Esophagus squamous epithelium (tissue), 5 donors: Measurements from ENCODE around the gene CNKSR3. TPM values are rescaled to one million over a fixed set of nuclear protein-coding genes. Genes with fewer than 3 reads are reported as not detected.

Experiments
- DNase-seq: peaks from one replicate; lab custom pipeline; 2025; lab: John Stamatoyannopoulos, UW
- H3K27ac ChIP-seq, 4 donors: fragments of 200-600 bp; sonication (generic); one replicate each; pipeline ENCODE4 v1.5.1; 2016 to 2019; ENCODE audit warnings: mild to moderate bottlenecking in 1 of 4
- H3K27me3 ChIP-seq, 4 donors: fragments of 200-600 bp; sonication (generic); 1 replicate in 3 of 4; 2 replicates in 1 of 4; pipeline versions ENCODE4 v1.5.1 to v1.6.0; 2017 to 2021; ENCODE audit warnings: antibody characterized with exemption in 1 of 4
- H3K36me3 ChIP-seq, 3 donors: fragments of 200-600 bp; sonication (generic); one replicate each; pipeline ENCODE4 v1.5.1; 2016 to 2019
- H3K4me1 ChIP-seq, 3 donors: fragments of 200-600 bp; sonication (generic); one replicate each; pipeline ENCODE4 v1.5.1; 2017 to 2019
- H3K4me3 ChIP-seq, 4 donors: fragments of 200-600 bp; sonication (generic); 1 replicate in 3 of 4; 2 replicates in 1 of 4; pipeline ENCODE4 v1.5.1; 2016 to 2019; ENCODE audit warnings: mild to moderate bottlenecking in 2 of 4, moderate library complexity in 1 of 4
- H3K9me3 ChIP-seq, 3 donors: fragments of 200-600 bp; sonication (generic); one replicate each; pipeline ENCODE4 v1.5.1; 2016 to 2019
- POLR2A ChIP-seq, 4 donors: fragments of 450-650 bp; IDR thresholded peaks; one replicate each; pipeline ENCODE4 v1.6.1; 2017; ENCODE audit warnings: antibody characterized with exemption in 4 of 4, mild to moderate bottlenecking in 4 of 4, moderate library complexity in 3 of 4
- WGBS, 2 donors: methylation state at CpG; one replicate each; pipeline ENCODE4 v1.1.5; 2018; 5-methylcytosine and 5-hydroxymethylcytosine counted together
- intact Hi-C: fragments of 100-400 bp; cut with DNase I; formaldehyde crosslinking; loops from one replicate; pipeline ENCODE4 v1.15.0; 2022
- total RNA-seq, 4 donors: library from RNA; depleted of rRNA; stranded (reverse); fragments of >200 nt; gene quantifications; one replicate each; pipeline ENCODE4 v1.1.0, GENCODE V29; 2016
- TF ChIP-seq, protein P1 (sequence below), 6 experiments: fragments of 450-650 bp in 4 of 6; fragments of 200-600 bp in 2 of 6; sonication (generic) in 2 of 6; IDR thresholded peaks; one replicate each; pipeline ENCODE4 v1.5.1; 2016 to 2019; ENCODE audit warnings: antibody characterized with exemption in 6 of 6, mild to moderate bottlenecking in 4 of 6, moderate library complexity in 4 of 6
- donor health status: DM: yes; HTN: yes; CAD: no.

The CNKSR3 gene
- total RNA-seq, 4 donors from 2014 or later: 10.2 to 18.8 (median 13.8) TPM

GRCh38 chr6:154414021-154414813 is 96.3 kb downstream of the CNKSR3 start:
- H3K27me3 ChIP-seq: no peaks in the 10 kb centered on the region
- H3K27ac ChIP-seq: no peak overlapping the region
- no peaks in the 10 kb centered on the region for H3K9me3 ChIP-seq
- 82 to 87% methylated on average over 8 of the region's 8 CpGs for WGBS, 2 donors
- peaks cover 20 to 39% (median 22%) of the 10 kb centered on the region in 3 donors for H3K4me1 ChIP-seq
- H3K4me3 ChIP-seq: no peak overlapping the region
- DNase-seq: no peak
- TF ChIP-seq, protein P1, sequence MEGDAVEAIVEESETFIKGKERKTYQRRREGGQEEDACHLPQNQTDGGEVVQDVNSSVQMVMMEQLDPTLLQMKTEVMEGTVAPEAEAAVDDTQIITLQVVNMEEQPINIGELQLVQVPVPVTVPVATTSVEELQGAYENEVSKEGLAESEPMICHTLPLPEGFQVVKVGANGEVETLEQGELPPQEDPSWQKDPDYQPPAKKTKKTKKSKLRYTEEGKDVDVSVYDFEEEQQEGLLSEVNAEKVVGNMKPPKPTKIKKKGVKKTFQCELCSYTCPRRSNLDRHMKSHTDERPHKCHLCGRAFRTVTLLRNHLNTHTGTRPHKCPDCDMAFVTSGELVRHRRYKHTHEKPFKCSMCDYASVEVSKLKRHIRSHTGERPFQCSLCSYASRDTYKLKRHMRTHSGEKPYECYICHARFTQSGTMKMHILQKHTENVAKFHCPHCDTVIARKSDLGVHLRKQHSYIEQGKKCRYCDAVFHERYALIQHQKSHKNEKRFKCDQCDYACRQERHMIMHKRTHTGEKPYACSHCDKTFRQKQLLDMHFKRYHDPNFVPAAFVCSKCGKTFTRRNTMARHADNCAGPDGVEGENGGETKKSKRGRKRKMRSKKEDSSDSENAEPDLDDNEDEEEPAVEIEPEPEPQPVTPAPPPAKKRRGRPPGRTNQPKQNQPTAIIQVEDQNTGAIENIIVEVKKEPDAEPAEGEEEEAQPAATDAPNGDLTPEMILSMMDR (IDR thresholded peaks at IDR 0.05): no peak
- TF ChIP-seq POLR2A (IDR thresholded peaks at IDR 0.05): no peak
- H3K36me3 ChIP-seq: peaks cover 0 to 56% (median 7%) of the 10 kb centered on the region in 3 donors
- intact Hi-C loops: no loop called here

DNA sequence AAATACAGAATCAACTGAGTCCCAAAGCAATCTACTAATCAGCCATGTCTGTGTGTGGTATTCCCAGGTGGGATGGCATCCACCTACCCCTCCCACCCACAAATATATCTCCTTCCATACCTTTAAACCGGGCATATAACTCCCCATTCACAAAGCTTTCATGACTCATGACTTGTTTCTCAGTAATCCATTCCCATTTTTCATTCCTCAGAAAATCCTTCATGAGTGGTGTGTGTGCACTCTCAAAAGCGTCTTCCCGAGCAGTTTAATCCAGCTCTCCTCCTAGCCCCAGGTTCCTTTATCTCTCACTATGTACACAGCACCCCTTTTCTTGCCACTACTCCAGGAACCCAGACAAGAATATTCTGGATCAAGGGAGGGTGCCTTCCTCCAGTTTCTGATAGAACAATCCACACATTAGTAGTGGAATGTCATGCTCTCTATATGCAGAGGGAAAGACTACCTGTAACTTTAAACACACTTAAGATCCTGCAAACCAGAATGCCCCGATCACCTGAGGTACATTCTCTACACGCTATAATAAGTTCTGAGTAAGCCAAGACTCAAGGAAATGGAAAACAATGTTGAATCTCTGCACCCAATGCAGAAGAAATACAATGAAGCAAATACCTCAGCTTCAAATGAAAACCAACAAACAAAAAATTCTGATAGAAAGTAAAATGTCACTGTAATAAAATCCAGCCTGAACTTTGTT is 98.2 kb downstream of the CNKSR3 start:
- Histone ChIP-seq H3K4me3 (no peak overlapping the region), H3K27ac (peak overlapping the region; percentile 31 to 89 (median 66)), H3K9me3 (no peaks in the 10 kb centered on the region), H3K27me3 (no peaks in the 10 kb centered on the region), H3K4me1 (peaks cover 20 to 43% (median 22%) of the 10 kb centered on the region in 3 donors), H3K36me3 (peaks cover 0 to 57% (median 7%) of the 10 kb centered on the region in 3 donors)
- TF ChIP-seq, protein P1 (IDR thresholded peaks at IDR 0.05): no peak
- TF ChIP-seq POLR2A (IDR thresholded peaks at IDR 0.05): no peak
- no peak for DNase-seq
- 31 to 32% methylated on average over 5 of the region's 5 CpGs for WGBS, 2 donors
- intact Hi-C loops: no loop called here

DNA sequence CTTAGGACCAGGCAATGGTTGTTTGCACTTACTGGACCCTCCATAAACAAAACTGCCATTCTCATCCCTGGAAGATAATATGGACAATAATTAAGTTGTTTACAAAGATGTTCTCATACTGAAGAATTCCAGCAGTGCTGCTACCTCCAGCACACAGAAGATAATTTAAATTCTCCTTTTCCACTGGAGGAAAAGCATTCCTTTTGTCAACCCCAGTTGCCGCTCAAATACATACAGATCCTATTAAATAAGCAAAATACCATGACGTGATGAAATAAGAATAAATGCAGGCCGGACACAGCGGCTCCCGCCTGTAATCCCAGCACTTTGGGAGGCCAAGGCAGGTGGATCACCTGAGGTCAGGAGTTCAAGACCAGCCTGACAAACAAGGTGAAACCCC is 99.4 kb downstream of the CNKSR3 start:
- no peaks in the 10 kb centered on the region for H3K9me3 ChIP-seq
- H3K36me3 ChIP-seq: peaks cover 0 to 59% (median 7%) of the 10 kb centered on the region in 3 donors
- 61 to 68% methylated on average over 5 of the region's 5 CpGs for WGBS, 2 donors
- DNase-seq: no peak
- peaks cover 20 to 43% (median 22%) of the 10 kb centered on the region in 3 donors for H3K4me1 ChIP-seq
- no peaks in the 10 kb centered on the region for H3K27me3 ChIP-seq
- peak overlapping the region; percentile 77 to 89 (median 86) for H3K27ac ChIP-seq
- intact Hi-C loops: no loop called here
- no peak overlapping the region for H3K4me3 ChIP-seq
- TF ChIP-seq, protein P1 (IDR thresholded peaks at IDR 0.05): no peak
- no peak for TF ChIP-seq POLR2A (IDR thresholded peaks at IDR 0.05)

DNA sequence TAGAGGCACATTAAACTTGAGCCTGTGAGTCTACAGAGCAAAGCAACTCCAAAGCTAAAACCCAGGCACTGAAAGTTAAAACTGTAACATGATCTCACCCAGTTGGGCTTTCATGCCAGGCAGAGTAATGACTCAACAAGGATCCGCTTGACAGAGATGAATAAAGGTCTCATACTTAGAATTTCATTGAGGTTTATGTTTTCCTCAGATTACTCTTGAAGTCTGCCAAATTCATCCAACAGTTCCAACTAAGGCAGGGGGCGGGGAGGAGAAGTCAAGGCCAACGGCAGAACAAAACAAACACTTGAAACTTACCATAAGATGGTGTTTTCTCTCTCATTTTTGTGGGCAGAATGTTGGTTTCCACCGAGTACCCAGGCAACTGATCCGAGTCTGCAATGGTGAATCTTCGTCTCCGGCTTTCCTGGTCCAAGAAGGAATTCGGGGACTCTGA is 99.8 kb downstream of the CNKSR3 start:
- no peak for TF ChIP-seq POLR2A (IDR thresholded peaks at IDR 0.05)
- TF ChIP-seq, protein P1 (IDR thresholded peaks at IDR 0.05): no peak

More for the DNA sequence above, 99.8 kb downstream of the CNKSR3 start:
- H3K27me3 ChIP-seq: no peaks in the 10 kb centered on the region
- intact Hi-C loops: no loop called here
- H3K4me1 ChIP-seq: peaks cover 20 to 43% (median 22%) of the 10 kb centered on the region in 3 donors
- DNase-seq: no peak
- H3K4me3 ChIP-seq: no peak overlapping the region
- no peaks in the 10 kb centered on the region for H3K9me3 ChIP-seq
- H3K27ac ChIP-seq: peak overlapping the region; percentile 77 to 89 (median 86)
- peaks cover 0 to 59% (median 7%) of the 10 kb centered on the region in 3 donors for H3K36me3 ChIP-seq
- WGBS, 2 donors: 12 to 42% methylated on average over 8 of the region's 8 CpGs
